ENCODE data around the gene TMEM131.
A peak's percentile ranks its signal among the peaks of the same experiment; 100 is the strongest.

TMEM131 gene

DNA sequence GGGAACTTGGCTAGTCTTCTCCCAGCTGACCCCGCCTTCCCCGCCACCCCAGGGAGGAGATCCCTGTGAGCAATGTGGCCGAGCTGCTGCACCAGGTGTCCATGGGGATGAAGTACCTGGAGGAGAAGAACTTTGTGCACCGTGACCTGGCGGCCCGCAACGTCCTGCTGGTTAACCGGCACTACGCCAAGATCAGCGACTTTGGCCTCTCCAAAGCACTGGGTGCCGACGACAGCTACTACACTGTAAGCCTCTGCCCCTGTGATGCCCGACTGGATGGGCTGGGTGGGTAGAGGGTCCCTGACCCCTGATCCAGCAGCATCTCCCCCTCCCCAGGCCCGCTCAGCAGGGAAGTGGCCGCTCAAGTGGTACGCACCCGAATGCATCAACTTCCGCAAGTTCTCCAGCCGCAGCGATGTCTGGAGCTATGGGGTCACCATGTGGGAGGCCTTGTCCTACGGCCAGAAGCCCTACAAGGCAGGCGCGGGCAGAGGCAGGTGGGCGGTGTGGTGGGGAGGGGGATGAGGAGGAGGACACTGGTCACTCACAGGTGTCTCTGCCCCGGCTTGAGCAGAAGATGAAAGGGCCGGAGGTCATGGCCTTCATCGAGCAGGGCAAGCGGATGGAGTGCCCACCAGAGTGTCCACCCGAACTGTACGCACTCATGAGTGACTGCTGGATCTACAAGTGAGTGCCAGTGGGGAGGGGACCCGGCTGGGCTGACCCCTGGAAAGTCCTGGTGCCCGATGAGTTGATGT lies 258.1 kb downstream of the TMEM131 start:
- no peak for DNase-seq (ENCODE audit: low read depth)

GRCh38 chr2:97736608-97737330 lies 259.0 kb downstream of the TMEM131 start:
- no peak overlapping the region for H3K4me3 ChIP-seq (ENCODE audit: low read depth, low read length)
- DNase-seq (ENCODE audit: low read depth) = no peak

More for the DNA sequence above, 258.1 kb downstream of the TMEM131 start:
- H3K4me3 ChIP-seq (ENCODE audit: low read depth, low read length) = no peak overlapping the region

DNA sequence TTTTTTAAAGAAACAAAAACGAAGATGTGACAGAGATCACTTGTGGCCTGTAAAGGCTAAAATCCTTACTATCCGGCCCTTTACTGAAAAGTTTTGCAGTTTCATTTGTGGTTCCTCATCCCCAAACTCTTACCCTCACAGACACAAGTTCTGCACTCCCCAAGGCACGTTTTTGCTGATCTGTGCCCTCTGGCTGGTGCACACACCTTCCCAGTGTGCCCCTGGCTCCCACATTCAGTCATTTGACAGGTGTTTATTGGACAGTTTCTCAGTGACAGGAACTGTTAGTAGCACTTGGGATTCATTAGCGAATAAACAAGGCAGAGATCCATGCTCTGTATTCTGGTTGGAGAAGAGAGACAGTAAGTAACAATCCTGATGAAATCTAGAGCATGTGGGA lies 259.6 kb downstream of the TMEM131 start:
- H3K4me3 ChIP-seq (ENCODE audit: low read depth, low read length) = no peak overlapping the region
- no peak for DNase-seq (ENCODE audit: low read depth)

DNA sequence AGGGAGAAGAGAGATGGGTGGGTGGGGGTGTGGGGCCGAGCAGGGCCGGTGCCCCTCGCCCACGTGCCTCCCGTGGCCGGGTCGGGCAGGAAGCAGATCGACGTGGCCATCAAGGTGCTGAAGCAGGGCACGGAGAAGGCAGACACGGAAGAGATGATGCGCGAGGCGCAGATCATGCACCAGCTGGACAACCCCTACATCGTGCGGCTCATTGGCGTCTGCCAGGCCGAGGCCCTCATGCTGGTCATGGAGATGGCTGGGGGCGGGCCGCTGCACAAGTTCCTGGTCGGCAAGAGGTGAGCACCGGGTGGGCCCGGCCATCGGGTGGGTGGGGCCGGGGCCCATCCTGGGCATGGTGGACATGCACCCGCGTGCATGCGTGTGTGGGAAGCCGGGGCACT lies 260.6 kb downstream of the TMEM131 start:
- no peak overlapping the region for H3K4me3 ChIP-seq (ENCODE audit: low read depth, low read length)
- no peak for DNase-seq (ENCODE audit: low read depth)

DNA sequence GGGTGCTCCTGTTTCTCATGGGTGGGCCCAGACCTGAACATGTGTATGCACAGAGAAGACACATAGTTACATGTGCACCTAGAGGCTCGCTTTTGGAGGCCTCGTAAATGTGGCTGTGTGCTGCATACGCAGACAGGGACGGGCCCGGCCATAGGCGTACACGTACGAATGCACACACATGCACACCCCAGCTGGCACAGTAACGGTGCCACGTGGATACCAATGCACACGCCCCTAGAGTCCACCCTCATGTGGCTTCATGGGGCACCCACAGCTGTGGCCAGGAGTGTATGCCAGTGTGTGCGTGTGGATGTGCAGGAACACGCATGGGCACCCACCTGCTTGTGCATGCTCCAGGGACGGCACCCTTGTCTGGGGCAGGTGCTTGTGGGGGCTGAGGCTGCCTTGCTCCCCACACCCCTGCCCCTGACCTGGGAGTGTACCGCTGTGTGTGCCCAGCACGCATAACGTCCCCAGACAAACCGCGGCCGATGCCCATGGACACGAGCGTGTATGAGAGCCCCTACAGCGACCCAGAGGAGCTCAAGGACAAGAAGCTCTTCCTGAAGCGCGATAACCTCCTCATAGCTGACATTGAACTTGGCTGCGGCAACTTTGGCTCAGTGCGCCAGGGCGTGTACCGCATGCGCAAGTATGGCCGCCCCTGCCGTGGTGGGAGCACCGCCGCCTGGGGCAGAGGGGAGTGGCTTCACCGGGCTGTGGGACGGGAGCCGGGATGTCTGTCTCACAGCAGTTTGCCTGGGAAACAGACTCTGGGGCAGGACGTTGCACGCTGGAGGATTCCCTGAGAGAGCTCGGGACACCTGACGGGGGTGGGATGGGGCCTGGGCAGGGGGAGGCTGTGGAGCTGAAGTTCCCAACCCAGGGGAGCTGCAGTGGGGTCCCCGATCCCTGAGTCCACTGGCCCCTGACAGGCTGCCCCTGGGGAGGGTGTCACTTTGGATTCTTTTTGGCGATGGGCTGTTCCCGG lies 261.4 kb downstream of the TMEM131 start:
- DNase-seq (ENCODE audit: low read depth) = no peak
- H3K4me3 ChIP-seq (ENCODE audit: low read depth, low read length) = no peak overlapping the region

GRCh38 chr2:97733341-97734035 lies 262.3 kb downstream of the TMEM131 start:
- H3K4me3 ChIP-seq (ENCODE audit: low read depth, low read length) = no peak overlapping the region
- DNase-seq (ENCODE audit: low read depth) = no peak

DNA sequence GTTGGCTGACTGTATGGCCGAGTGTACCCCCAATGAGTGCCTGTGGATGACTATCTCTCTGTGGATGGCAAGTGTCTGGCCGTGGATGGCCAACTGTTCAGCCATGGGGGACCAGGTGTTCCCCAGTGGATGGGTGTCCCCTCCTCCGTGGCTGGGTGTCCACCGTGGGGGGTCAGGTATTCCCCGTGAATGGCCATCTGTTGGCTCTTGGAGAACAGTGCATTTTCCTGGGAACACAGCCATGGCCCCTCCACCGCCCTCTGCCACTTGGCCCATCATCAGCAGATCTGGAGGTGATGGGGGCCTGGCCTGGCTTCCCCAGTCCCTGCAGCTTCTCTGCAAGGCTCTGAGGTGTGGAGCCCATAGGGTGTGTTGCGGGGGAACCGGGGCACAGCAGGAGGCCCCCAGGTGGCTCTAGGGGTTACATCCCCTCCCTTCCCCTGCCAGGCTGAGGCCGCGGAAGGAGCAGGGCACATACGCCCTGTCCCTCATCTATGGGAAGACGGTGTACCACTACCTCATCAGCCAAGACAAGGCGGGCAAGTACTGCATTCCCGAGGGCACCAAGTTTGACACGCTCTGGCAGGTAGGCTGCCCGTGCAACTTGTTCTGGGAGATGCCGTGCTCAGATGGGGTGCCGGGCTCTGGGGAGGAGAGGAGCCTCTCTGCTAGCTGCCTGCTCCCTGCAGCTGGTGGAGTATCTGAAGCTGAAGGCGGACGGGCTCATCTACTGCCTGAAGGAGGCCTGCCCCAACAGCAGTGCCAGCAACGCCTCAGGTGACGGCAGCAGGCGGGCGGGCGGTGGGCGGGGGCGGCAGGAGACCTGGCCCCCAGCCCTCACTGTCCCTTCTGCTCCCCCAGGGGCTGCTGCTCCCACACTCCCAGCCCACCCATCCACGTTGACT lies 263.1 kb downstream of the TMEM131 start:
- DNase-seq (ENCODE audit: low read depth) = no peak
- H3K4me3 ChIP-seq (ENCODE audit: low read depth, low read length) = no peak overlapping the region

DNA sequence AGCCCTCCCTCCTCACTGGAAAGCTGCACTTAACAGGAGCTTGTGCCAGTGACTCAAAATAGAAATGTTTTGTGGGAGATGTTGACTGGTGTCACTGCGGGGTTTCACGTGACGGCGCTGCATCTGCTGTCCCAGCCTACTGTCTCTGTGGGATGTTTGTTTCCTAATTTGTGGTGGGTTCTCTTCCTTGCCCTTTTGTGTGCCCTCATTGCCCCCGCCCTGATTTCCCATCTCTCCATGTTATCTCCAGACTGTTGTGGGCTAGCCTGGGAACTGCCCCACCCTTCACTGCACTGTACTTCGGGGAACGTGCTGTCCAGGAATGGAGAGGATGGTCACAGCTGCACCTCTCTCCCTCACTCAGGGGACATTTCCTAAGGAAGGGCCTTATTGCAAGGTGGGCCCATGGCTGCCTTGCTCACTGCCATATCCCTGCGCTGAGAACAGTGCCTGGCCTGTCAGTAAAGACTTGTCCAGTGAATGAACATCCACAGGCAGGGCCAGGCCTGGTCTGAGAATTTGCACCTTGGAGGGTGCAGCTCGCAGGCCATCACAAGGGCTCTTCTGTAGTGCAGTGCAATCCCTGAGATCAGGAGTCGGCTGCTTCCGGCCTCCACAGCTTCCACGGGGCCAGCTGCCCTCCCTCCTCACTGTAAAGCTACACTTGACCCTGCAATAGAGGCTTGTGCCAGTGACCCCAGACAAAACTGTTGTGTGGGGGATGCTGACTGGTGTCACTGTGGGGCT lies 264.3 kb downstream of the TMEM131 start:
- H3K4me3 ChIP-seq (ENCODE audit: low read depth, low read length) = no peak overlapping the region
- DNase-seq (ENCODE audit: low read depth) = no peak

GRCh38 chr2:97730245-97730644 lies 265.5 kb downstream of the TMEM131 start:
- DNase-seq (ENCODE audit: low read depth) = no peak
- no peak overlapping the region for H3K4me3 ChIP-seq (ENCODE audit: low read depth, low read length)

DNA sequence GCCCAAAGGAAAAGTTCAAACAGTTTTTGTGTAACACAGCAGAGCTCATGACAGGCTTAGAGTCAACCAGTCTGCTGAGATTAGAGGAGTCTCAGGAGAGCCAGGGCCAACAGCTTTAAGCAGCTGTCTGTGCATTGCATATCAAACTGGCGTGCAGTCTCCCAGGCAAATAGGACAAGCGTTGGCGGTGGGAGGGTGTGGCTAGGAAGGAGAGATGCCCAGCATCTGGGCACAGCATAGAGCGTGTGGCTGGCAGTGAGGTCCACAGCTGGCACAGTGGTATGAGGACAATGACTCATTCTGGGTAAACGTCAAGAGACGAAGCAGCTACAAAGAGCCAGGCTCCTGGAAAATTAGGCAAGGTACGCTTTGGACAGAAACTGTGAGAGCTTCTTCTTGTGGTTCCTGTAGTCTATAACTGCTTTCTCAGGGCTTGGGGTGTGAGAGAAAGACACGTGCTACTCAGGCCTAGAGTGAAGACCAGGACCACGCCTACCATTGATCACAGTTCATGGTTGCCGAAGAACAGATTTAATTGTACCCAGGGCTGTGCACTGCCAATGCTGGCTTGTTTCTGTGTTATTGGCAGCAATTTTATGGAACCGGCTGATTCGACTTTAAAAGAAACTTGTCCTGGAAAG lies 267.5 kb downstream of the TMEM131 start:
- H3K4me3 ChIP-seq (ENCODE audit: low read depth, low read length) = no peak overlapping the region

DNA sequence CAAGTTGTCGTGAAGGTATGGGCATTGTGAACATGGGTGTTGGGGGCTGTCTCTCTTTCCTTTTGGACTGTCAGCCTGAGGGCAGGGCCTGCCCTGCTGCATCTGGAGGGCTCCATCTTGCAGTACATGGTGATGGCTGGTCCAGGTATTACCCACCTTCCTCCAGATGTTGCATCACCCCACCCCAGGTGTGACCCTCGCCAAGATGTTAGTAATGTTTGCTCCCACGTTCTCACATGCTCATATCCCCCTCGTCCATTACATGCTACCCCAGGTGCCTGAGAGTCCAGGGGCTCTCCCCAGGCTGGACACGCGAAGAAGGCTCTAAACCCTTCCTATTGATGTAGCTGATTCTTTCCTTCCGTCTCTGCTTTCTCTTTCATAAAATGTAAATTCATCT lies 268.5 kb downstream of the TMEM131 start:
- no peak overlapping the region for H3K4me3 ChIP-seq (ENCODE audit: low read depth, low read length)
- no peak for DNase-seq (ENCODE audit: low read depth)

More for the DNA sequence above, 267.5 kb downstream of the TMEM131 start:
- DNase-seq (ENCODE audit: low read depth) = peak; percentile 26

DNA sequence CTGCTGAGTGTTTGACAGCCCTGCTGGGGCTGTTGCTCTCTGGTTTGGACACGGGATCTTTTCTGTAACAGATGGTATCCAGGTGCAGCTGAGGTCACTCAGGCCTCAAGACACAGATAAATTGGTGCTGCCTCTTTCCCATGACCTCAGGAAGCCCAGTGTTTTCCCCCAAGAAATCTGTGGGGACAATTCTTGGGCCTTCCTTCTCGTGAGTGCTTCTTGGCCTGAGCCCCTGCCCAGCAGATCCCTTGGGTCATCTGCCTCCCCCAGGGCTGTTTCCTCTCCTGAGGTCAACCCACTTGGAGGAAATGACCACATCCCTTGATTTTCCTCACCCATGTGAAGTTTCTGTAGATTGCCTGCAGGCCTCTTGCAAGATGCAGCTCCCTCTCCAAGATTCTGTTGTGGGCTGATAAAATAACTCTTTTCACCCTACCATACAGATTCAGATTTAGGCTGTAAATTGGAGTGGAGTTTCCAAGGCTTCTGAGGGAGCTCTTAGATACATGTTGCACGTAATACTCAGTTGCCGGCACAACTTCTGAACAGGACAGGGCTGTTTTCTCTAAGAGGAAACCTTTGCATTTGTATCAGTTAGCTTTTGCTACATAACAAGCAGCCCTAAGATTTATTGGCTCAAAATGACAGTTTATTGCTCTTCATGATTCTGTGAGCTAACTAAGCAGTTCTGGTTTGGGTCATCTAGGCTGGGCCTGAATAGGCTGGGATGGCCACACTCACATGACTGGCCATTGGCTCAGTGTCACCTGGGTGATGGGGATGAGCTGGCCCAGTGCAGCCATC lies 269.3 kb downstream of the TMEM131 start:
- H3K4me3 ChIP-seq (ENCODE audit: low read depth, low read length) = no peak overlapping the region
- no peak for DNase-seq (ENCODE audit: low read depth)

DNA sequence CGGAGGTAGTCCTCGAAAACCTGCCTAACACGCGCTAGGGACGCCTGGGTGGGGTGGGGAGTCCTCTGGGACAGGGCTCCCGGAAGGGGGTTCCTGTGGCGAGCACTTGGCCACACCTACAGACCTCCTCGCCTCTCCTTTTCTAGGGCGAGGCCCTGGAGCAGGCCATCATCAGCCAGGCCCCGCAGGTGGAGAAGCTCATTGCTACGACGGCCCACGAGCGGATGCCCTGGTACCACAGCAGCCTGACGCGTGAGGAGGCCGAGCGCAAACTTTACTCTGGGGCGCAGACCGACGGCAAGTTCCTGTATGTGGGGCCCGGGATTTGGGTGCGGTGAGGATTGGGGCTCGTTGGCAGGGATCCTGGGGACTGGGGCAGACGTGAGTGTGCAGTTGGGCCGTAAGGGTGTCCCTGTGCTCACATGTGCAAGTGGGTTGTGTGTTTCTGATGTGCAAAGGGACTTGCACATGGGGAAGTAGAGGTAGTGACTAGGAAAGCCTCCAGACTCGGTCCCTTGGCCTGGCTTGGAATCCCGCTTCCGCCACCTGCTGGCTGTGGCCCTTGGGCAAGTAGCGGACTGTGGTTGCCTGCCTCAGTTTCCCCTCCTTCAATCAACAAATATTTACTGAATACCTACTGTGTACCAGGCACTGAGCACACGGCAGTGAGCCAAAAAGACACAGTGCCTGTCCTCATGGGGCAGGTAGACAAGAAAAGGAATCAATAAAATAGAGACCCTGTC lies 270.6 kb downstream of the TMEM131 start:
- no peak overlapping the region for H3K4me3 ChIP-seq (ENCODE audit: low read depth, low read length)
- DNase-seq (ENCODE audit: low read depth) = no peak

GRCh38 chr2:97724501-97724900 lies 271.2 kb downstream of the TMEM131 start:
- no peak overlapping the region for H3K4me3 ChIP-seq (ENCODE audit: low read depth, low read length)

DNA sequence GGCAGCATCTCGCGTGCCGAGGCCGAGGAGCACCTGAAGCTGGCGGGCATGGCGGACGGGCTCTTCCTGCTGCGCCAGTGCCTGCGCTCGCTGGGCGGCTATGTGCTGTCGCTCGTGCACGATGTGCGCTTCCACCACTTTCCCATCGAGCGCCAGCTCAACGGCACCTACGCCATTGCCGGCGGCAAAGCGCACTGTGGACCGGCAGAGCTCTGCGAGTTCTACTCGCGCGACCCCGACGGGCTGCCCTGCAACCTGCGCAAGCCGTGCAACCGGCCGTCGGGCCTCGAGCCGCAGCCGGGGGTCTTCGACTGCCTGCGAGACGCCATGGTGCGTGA lies 271.7 kb downstream of the TMEM131 start:
- DNase-seq (ENCODE audit: low read depth) = no peak
- no peak overlapping the region for H3K4me3 ChIP-seq (ENCODE audit: low read depth, low read length)

More at GRCh38 chr2:97724501-97724900, 271.2 kb downstream of the TMEM131 start:
- DNase-seq (ENCODE audit: low read depth) = no peak

Data from skeletal muscle cell (primary cell).